ENCODE results near the gene ERMAP.
A peak's percentile ranks its signal among the peaks of the same experiment; 100 is the strongest.

Gene ERMAP

GRCh38 chr1:42845193-42845592, 28.3 kb downstream of the ERMAP start:
- ATAC-seq = no peak
- TF ChIP-seq ZFP3 (CRISPR knock-in tag; IDR thresholded peaks at IDR 0.05) (no peak), PPARA (CRISPR knock-in tag; IDR thresholded peaks at IDR 0.05; ENCODE audit: borderline replicate concordance) (no peak), GLIS3 (CRISPR knock-in tag; IDR thresholded peaks at IDR 0.05) (no peak), CSDC2 (CRISPR knock-in tag; IDR thresholded peaks at IDR 0.05) (no peak), TCF4 (CRISPR knock-in tag; IDR thresholded peaks at IDR 0.05; ENCODE audit: borderline replicate concordance) (no peak), TOX (CRISPR knock-in tag; IDR thresholded peaks at IDR 0.05; ENCODE audit: borderline replicate concordance) (no peak), OSR1 (CRISPR knock-in tag; IDR thresholded peaks at IDR 0.05) (no peak), BACH2 (CRISPR knock-in tag; IDR thresholded peaks at IDR 0.05; ENCODE audit: borderline replicate concordance) (no peak), ZC3H10 (CRISPR knock-in tag; IDR thresholded peaks at IDR 0.05) (no peak), ZFP30 (CRISPR knock-in tag; IDR thresholded peaks at IDR 0.05) (no peak), ZNF8 (CRISPR knock-in tag; IDR thresholded peaks at IDR 0.05) (no peak), ISL1 (CRISPR knock-in tag; IDR thresholded peaks at IDR 0.05) (no peak), CREB5 (CRISPR knock-in tag; IDR thresholded peaks at IDR 0.05; ENCODE audit: low read depth) (no peak), PATZ1 (CRISPR knock-in tag; IDR thresholded peaks at IDR 0.05; ENCODE audit: borderline replicate concordance) (no peak), ESRRG (CRISPR knock-in tag; IDR thresholded peaks at IDR 0.05) (no peak), ARNTL (CRISPR knock-in tag; IDR thresholded peaks at IDR 0.05; ENCODE audit: borderline replicate concordance, low read depth) (no peak), RARB (CRISPR knock-in tag; IDR thresholded peaks at IDR 0.05) (no peak)

GRCh38 chr1:42845866-42846256, 28.9 kb downstream of the ERMAP start:
- ATAC-seq = peak; percentile 51
- no peak for TF ChIP-seq OSR1 (CRISPR knock-in tag; IDR thresholded peaks at IDR 0.05)
- no peak for TF ChIP-seq TSHZ2 (CRISPR knock-in tag; IDR thresholded peaks at IDR 0.05)
- no peak for TF ChIP-seq CSDC2 (CRISPR knock-in tag; IDR thresholded peaks at IDR 0.05)
- TF ChIP-seq, protein P1, sequence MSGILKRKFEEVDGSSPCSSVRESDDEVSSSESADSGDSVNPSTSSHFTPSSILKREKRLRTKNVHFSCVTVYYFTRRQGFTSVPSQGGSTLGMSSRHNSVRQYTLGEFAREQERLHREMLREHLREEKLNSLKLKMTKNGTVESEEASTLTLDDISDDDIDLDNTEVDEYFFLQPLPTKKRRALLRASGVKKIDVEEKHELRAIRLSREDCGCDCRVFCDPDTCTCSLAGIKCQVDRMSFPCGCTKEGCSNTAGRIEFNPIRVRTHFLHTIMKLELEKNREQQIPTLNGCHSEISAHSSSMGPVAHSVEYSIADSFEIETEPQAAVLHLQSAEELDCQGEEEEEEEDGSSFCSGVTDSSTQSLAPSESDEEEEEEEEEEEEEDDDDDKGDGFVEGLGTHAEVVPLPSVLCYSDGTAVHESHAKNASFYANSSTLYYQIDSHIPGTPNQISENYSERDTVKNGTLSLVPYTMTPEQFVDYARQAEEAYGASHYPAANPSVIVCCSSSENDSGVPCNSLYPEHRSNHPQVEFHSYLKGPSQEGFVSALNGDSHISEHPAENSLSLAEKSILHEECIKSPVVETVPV (CRISPR knock-in tag; IDR thresholded peaks at IDR 0.05) = no peak
- TF ChIP-seq ZC3H10 (CRISPR knock-in tag; IDR thresholded peaks at IDR 0.05) = no peak

DNA sequence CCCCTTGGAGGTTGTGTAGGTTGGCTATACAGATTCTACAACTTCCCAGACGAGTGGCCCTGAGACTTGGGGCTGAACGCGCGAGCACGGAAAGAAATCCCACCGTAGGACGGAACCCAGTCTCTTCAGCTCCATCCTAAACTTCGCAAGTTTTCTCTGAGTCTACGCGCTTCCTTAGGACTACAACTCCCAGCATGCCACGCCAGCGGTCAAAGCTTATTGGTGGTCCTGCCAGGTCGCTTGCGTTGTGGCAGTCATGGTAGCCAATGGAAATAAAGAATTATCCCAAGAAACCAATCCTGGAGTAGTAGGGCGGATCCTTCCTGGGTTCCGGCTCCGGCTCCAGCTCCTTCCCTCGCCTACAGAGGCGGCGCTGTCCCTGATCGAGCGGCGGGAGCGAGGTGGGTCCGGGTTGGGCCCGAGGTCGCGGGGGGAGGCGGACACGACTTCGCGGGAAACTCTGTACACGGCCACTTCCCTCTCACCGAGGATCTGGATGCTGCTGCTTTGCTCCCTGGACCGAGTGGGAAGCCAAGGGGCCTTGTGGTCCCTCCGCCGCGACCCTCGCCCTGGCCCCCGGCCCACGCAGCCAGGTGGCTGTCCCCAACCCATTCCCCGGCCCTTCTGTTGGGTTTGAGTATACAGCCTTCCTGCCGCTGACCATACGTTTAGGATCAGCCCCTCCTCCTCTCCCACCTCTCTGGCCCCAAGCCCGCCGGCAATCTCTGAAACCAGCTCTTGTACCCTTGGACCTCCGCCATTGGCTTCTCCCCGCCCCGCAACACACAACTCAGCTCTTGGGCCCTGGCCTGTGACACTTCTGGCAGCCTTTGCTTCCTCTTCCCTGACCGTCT, 29.6 kb downstream of the ERMAP start, which contains the start of gene ZNF691:
TSS of gene ZNF691 (plus strand) at position 357 of the 854 bp plus-strand sequence. CDS start 3,046 bp downstream, outside the sequence.
- ATAC-seq = peak; percentile 99
- TF ChIP-seq TSHZ2 (CRISPR knock-in tag; IDR thresholded peaks at IDR 0.05) = 0 out of 2 replicates have a peak, but pooled peaks have one; percentile 12
- no peak for TF ChIP-seq ISL1 (CRISPR knock-in tag; IDR thresholded peaks at IDR 0.05)
- TF ChIP-seq PPARA (CRISPR knock-in tag; IDR thresholded peaks at IDR 0.05; ENCODE audit: borderline replicate concordance) = no peak
